Natural killer cell (primary cell): ENCODE data around the gene BMPR1A. TPM values are rescaled to one million over a fixed set of nuclear protein-coding genes. Genes with fewer than 3 reads are reported as not detected.

Source experiments
- ATAC-seq, 3 donors: fragments of 150-1000 bp in 2 of 3; fragments of 200-7000 bp in 1 of 3; cut with Tn5 transposase; 1 replicate in 1 of 3; 2 replicates in 2 of 3; pipeline ENCODE4 v1.10.0; 2021; ENCODE audit warnings: mild to moderate bottlenecking in 2 of 3, moderate library complexity in 2 of 3
- DNase-seq, 2 donors: peaks; one replicate each; pipeline versions ENCODE4 v3.0.0 to v3.0.0-alpha.2; 2013 to 2021; ENCODE audit warnings: mixed read lengths in 1 of 2
- H3K27ac ChIP-seq: one replicate; pipeline ENCODE4 v1.5.1; 2013; ENCODE audit warnings: mild to moderate bottlenecking, low read length
- H3K27me3 ChIP-seq: one replicate; pipeline ENCODE4 v1.6.1; 2013; ENCODE audit warnings: low read length; ENCODE audit not compliant: control insufficient read depth, insufficient read depth
- H3K36me3 ChIP-seq: one replicate; pipeline ENCODE4 v1.6.1; 2013; ENCODE audit warnings: low read length; ENCODE audit not compliant: control insufficient read depth, insufficient read depth
- H3K4me1 ChIP-seq: one replicate; pipeline ENCODE4 v1.6.1; 2013; ENCODE audit warnings: low read length; ENCODE audit not compliant: control insufficient read depth, insufficient read depth
- H3K4me3 ChIP-seq: one replicate; pipeline ENCODE4 v1.5.1; 2013; ENCODE audit warnings: low read length
- H3K9me3 ChIP-seq: one replicate; pipeline ENCODE4 v1.6.1; 2013; ENCODE audit warnings: low read length; ENCODE audit not compliant: control insufficient read depth, insufficient read depth
- H3K27ac Mint-ChIP-seq, 2 donors: one replicate each; pipeline ENCODE4 v1.8.0; 2022; ENCODE audit warnings: mild to moderate bottlenecking in 2 of 2, mixed read lengths in 2 of 2, moderate library complexity in 1 of 2
- H3K27me3 Mint-ChIP-seq, 2 donors: one replicate each; pipeline ENCODE4 v1.8.0; 2022; ENCODE audit warnings: low read depth in 2 of 2, mixed read lengths in 2 of 2
- H3K36me3 Mint-ChIP-seq: one replicate; pipeline ENCODE4 v1.8.0; 2022; ENCODE audit warnings: mixed read lengths
- H3K4me1 Mint-ChIP-seq, 2 donors: one replicate each; pipeline ENCODE4 v1.8.0; 2022; ENCODE audit warnings: mixed read lengths in 2 of 2
- H3K4me3 Mint-ChIP-seq: one replicate; pipeline ENCODE4 v1.8.0; 2022; ENCODE audit warnings: mild to moderate bottlenecking, moderate library complexity, mixed read lengths
- H3K9me3 Mint-ChIP-seq, 2 donors: one replicate each; pipeline ENCODE4 v1.8.0; 2022; ENCODE audit warnings: mixed read lengths in 2 of 2
- WGBS: methylation state at CpG from one replicate; pipeline ENCODE4 v1.1.7; 2013; ENCODE audit warnings: missing lambda C conversion rate; ENCODE audit not compliant: insufficient coverage; 5-methylcytosine and 5-hydroxymethylcytosine counted together
- intact Hi-C: fragments of 100-400 bp; cut with micrococcal nuclease; formaldehyde crosslinking; loops from one replicate; pipeline ENCODE4 v1.14.2; 2022
- total RNA-seq, 4 donors: library from RNA; stranded (reverse); fragments of 120-200 nt in 1 of 4; gene quantifications; one replicate each; pipeline versions ENCODE4 v1.2.3 to v1.2.4, GENCODE V29; 2013 to 2022
- TF ChIP-seq, protein P1 (sequence below): fragments of 200-600 bp; IDR thresholded peaks from one replicate; pipeline ENCODE4 v1.8.0; 2022; ENCODE audit warnings: antibody characterized with exemption

The BMPR1A gene
- total RNA-seq, 3 donors from 2014 or later (not counting 1 experiment from before 2014, with no cell fraction given) = 5.5 to 8.1 (median 7.7) TPM

DNA sequence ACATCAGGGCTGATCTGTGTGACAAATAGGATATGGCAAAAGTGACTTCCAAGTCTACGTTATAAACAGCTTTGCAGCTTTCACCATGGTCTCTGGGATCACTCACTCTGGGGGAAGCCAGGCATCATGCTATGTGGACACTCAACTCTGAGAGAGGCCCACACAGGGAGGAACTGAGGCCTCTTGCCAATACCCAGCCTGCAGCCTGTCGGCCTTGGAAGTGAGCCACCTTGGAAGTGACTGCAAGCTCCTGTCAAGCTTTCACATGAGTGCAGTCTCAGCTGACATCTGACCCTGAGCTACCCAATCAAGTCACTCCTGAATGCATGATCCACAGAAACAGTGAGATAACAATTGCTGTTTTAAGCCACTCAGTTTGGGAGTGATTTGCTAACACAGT lies 144.5 kb downstream of the BMPR1A start:
- WGBS = 88% methylated on average over 2 of the region's 2 CpGs

DNA sequence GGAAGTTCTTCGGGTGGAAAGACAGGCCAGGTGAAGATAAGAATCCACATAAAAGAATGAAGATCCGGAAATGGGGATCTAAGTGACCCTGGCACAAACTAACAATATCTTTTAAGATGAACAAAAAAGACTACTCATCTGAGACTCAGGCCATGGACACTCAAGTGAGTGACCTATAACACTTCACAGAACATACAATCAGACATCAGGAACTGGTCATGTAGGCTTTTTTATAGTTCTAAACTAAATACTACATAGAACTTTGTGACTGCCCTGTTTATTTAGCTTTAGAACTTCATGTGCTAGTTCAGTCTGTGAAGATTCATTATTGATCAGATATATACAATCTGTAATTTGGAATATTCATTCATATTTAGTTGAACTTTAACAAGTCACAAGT lies 148.2 kb downstream of the BMPR1A start:
- no peaks in the 10 kb centered on the region for H3K9me3 Mint-ChIP-seq
- TF ChIP-seq, protein P1, sequence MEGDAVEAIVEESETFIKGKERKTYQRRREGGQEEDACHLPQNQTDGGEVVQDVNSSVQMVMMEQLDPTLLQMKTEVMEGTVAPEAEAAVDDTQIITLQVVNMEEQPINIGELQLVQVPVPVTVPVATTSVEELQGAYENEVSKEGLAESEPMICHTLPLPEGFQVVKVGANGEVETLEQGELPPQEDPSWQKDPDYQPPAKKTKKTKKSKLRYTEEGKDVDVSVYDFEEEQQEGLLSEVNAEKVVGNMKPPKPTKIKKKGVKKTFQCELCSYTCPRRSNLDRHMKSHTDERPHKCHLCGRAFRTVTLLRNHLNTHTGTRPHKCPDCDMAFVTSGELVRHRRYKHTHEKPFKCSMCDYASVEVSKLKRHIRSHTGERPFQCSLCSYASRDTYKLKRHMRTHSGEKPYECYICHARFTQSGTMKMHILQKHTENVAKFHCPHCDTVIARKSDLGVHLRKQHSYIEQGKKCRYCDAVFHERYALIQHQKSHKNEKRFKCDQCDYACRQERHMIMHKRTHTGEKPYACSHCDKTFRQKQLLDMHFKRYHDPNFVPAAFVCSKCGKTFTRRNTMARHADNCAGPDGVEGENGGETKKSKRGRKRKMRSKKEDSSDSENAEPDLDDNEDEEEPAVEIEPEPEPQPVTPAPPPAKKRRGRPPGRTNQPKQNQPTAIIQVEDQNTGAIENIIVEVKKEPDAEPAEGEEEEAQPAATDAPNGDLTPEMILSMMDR = no peak
- H3K4me1 Mint-ChIP-seq = peaks cover 0 to 4% of the 10 kb centered on the region in 2 donors
- H3K36me3 Mint-ChIP-seq = no peaks in the 10 kb centered on the region
- no peak overlapping the region for H3K4me3 Mint-ChIP-seq
- intact Hi-C loops = no loop called here
- H3K27ac Mint-ChIP-seq = no peak overlapping the region
- ATAC-seq = no peak
- WGBS = 100% methylated on average over 1 of the region's 2 CpGs
- H3K9me3 ChIP-seq = no peaks in the 10 kb centered on the region
- H3K36me3 ChIP-seq = peaks cover 3% of the 10 kb centered on the region
- no peaks in the 10 kb centered on the region for H3K4me1 ChIP-seq
- H3K27ac ChIP-seq = no peak overlapping the region
- H3K27me3 Mint-ChIP-seq = peaks cover 0 to 3% of the 10 kb centered on the region in 2 donors
- no peak overlapping the region for H3K4me3 ChIP-seq
- DNase-seq = no peak
- no peaks in the 10 kb centered on the region for H3K27me3 ChIP-seq

More for the DNA sequence above, 144.5 kb downstream of the BMPR1A start:
- Histone ChIP-seq H3K27me3 (no peaks in the 10 kb centered on the region), H3K27ac (no peak overlapping the region), H3K4me1 (no peaks in the 10 kb centered on the region), H3K9me3 (no peaks in the 10 kb centered on the region), H3K4me3 (no peak overlapping the region), H3K36me3 (peaks cover 3% of the 10 kb centered on the region)
- H3K27me3 Mint-ChIP-seq = peaks cover 0 to 9% of the 10 kb centered on the region in 2 donors
- H3K27ac Mint-ChIP-seq = no peak overlapping the region
- DNase-seq (no peak), ATAC-seq (no peak)
- H3K4me1 Mint-ChIP-seq = peaks cover 0 to 10% of the 10 kb centered on the region in 2 donors
- intact Hi-C loops = no loop called here
- no peak overlapping the region for H3K4me3 Mint-ChIP-seq
- H3K9me3 Mint-ChIP-seq = no peaks in the 10 kb centered on the region
- no peaks in the 10 kb centered on the region for H3K36me3 Mint-ChIP-seq
- TF ChIP-seq, protein P1 = no peak

DNA sequence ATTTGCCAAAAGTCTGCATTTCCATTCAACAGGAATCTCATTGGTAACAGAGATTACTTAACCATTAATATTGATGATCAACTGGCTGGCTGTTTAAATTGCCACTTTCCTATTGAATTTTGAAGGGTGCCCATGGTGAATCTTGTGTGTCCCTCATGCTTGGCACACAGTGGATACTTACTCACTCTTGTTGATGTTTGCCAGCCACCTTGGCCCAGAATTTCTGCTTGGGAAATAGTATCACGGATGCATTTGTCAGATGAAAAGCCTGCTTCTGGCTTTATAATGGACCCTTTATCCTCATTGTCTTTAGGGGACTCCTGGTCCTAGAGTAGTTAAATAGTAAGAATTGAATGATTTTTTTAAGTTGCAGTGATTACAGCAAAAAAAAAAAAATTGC lies 149.0 kb downstream of the BMPR1A start:
- Histone ChIP-seq H3K4me3 (no peak overlapping the region), H3K27me3 (no peaks in the 10 kb centered on the region), H3K4me1 (no peaks in the 10 kb centered on the region), H3K27ac (no peak overlapping the region), H3K36me3 (peaks cover 3% of the 10 kb centered on the region), H3K9me3 (no peaks in the 10 kb centered on the region)
- no peak overlapping the region for H3K4me3 Mint-ChIP-seq
- DNase-seq (no peak), ATAC-seq (no peak)
- no peaks in the 10 kb centered on the region for H3K27me3 Mint-ChIP-seq
- no peaks in the 10 kb centered on the region for H3K4me1 Mint-ChIP-seq
- H3K9me3 Mint-ChIP-seq = no peaks in the 10 kb centered on the region
- WGBS = 100% methylated on average over 1 of the region's 1 CpG
- TF ChIP-seq, protein P1 = no peak
- H3K27ac Mint-ChIP-seq = no peak overlapping the region
- H3K36me3 Mint-ChIP-seq = no peaks in the 10 kb centered on the region
- intact Hi-C loops = no loop called here

DNA sequence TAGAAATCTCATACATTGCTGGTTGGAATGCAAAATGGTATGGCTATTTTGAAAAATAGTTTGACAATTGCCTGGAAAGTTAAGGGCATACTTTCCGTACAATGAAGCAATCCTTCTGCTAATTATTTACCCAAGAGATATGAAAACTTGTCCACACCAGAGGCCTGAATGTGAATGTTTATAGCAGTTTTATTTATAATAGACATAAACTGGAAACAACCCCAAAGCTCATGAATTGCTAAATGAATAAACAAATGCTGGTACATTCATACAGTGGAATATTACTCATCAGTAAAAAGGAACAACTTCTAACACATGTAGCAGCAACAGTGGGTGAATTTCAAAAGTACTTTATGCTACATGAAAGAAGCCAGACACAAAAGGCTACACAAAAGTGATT lies 158.3 kb downstream of the BMPR1A start:
- H3K4me3 ChIP-seq = no peak overlapping the region
- Mint-ChIP-seq H3K36me3 (no peaks in the 10 kb centered on the region), H3K9me3 (no peaks in the 10 kb centered on the region), H3K4me3 (no peak overlapping the region), H3K4me1 (no peaks in the 10 kb centered on the region), H3K27me3 (no peaks in the 10 kb centered on the region), H3K27ac (no peak overlapping the region)
- no peaks in the 10 kb centered on the region for H3K9me3 ChIP-seq
- H3K27me3 ChIP-seq = no peaks in the 10 kb centered on the region
- DNase-seq (no peak), ATAC-seq (no peak)
- TF ChIP-seq, protein P1 = no peak
- peaks cover 4% of the 10 kb centered on the region for H3K36me3 ChIP-seq
- H3K27ac ChIP-seq = no peak overlapping the region
- WGBS = no CpG with 5 or more reads among the region's 1 CpG
- no peaks in the 10 kb centered on the region for H3K4me1 ChIP-seq
- intact Hi-C loops = no loop called here
